ENCODE data around the gene TMEM86A.

DNA sequence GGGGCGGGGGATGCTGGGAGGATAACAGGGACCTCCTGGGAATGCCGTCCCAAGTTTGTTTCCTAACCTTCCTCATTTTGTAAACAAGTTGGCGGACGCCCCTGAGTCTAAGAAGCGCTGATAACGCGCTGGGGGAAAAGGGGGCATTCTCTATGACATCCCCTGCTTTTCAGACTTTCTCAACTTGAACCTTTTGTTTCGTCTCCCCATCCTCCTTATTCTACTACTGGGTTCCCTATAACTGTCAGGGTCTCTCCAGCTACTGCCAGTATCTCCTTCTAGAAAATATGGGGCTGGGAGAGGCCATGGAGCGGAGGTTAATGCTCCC is 654 bp downstream of the TMEM86A start:
- no peak for TF ChIP-seq POLR2A (IDR thresholded peaks at IDR 0.05)
- TF ChIP-seq, protein P1, sequence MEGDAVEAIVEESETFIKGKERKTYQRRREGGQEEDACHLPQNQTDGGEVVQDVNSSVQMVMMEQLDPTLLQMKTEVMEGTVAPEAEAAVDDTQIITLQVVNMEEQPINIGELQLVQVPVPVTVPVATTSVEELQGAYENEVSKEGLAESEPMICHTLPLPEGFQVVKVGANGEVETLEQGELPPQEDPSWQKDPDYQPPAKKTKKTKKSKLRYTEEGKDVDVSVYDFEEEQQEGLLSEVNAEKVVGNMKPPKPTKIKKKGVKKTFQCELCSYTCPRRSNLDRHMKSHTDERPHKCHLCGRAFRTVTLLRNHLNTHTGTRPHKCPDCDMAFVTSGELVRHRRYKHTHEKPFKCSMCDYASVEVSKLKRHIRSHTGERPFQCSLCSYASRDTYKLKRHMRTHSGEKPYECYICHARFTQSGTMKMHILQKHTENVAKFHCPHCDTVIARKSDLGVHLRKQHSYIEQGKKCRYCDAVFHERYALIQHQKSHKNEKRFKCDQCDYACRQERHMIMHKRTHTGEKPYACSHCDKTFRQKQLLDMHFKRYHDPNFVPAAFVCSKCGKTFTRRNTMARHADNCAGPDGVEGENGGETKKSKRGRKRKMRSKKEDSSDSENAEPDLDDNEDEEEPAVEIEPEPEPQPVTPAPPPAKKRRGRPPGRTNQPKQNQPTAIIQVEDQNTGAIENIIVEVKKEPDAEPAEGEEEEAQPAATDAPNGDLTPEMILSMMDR (IDR thresholded peaks at IDR 0.05), result no peak

Data from body of pancreas (tissue), 4 donors.